GM23338 (cell line): ENCODE data around the gene USP21. TPM values are rescaled to one million over a fixed set of nuclear protein-coding genes. Genes with fewer than 3 reads are reported as not detected.

Source experiments
- ATAC-seq: fragments of 200-7000 bp; cut with Tn5 transposase; 3 replicates; pipeline ENCODE4 v1.9.1; 2020
- DNase-seq: peaks from one replicate; pipeline ENCODE4 v3.0.0-alpha.2; 2015; ENCODE audit warnings: low spot score
- H2AFZ ChIP-seq: fragments of 200-600 bp; sonication (generic); 2 replicates; pipeline ENCODE4 v1.8.0; 2016; ENCODE audit warnings: antibody characterized with exemption, mild to moderate bottlenecking, moderate library complexity
- H3F3A ChIP-seq: fragments of 200-600 bp; sonication (generic); replicated peaks from 2 replicates; pipeline ENCODE4 v1.8.0; 2017; ENCODE audit warnings: antibody characterized with exemption, mixed run types, low read depth
- H3K27ac ChIP-seq: fragments of 200-600 bp; sonication (generic); 2 replicates; pipeline ENCODE4 v1.6.1; 2016; ENCODE audit warnings: low read depth
- H3K27me3 ChIP-seq: fragments of 200-600 bp; sonication (generic); 2 replicates; pipeline ENCODE4 v1.8.0; 2016; ENCODE audit warnings: mild to moderate bottlenecking, mixed run types, moderate library complexity; ENCODE audit not compliant: insufficient read depth
- H3K36me3 ChIP-seq: fragments of 200-600 bp; sonication (generic); 2 replicates; pipeline ENCODE4 v1.8.0; 2016; ENCODE audit warnings: mild to moderate bottlenecking; ENCODE audit not compliant: insufficient read depth
- H3K4me1 ChIP-seq: fragments of 200-600 bp; sonication (generic); 2 replicates; pipeline ENCODE4 v1.8.0; 2016; ENCODE audit warnings: mild to moderate bottlenecking, moderate library complexity; ENCODE audit not compliant: insufficient read depth
- H3K4me2 ChIP-seq: fragments of 200-600 bp; sonication (generic); 2 replicates; pipeline ENCODE4 v1.7.1; 2017; ENCODE audit warnings: mixed run types
- H3K4me3 ChIP-seq: fragments of 200-600 bp; sonication (generic); 2 replicates; pipeline ENCODE4 v1.6.1; 2016; ENCODE audit warnings: mixed run types
- H3K79me2 ChIP-seq: fragments of 200-600 bp; sonication (generic); replicated peaks from 2 replicates; pipeline ENCODE4 v1.8.0; 2017; ENCODE audit warnings: mild to moderate bottlenecking; ENCODE audit not compliant: insufficient read depth
- H3K9me2 ChIP-seq: fragments of 200-600 bp; sonication (generic); 2 replicates; pipeline ENCODE4 v1.8.0; 2017; ENCODE audit not compliant: insufficient read depth
- H4K20me1 ChIP-seq: fragments of 200-600 bp; sonication (generic); replicated peaks from 2 replicates; pipeline ENCODE4 v1.8.0; 2017; ENCODE audit warnings: mild to moderate bottlenecking; ENCODE audit not compliant: insufficient read depth
- H3K27ac Mint-ChIP-seq: 2 replicates; pipeline ENCODE4 v1.8.0; 2020; ENCODE audit warnings: inconsistent platforms, mild to moderate bottlenecking, moderate library complexity, mixed read lengths
- H3K27me3 Mint-ChIP-seq: 3 replicates; pipeline ENCODE4 v1.8.0; 2022; ENCODE audit warnings: low read depth, mild to moderate bottlenecking, moderate library complexity, mixed read lengths, inconsistent platforms; ENCODE audit not compliant: insufficient read depth, poor library complexity
- H3K36me3 Mint-ChIP-seq: 3 replicates; pipeline ENCODE4 v1.8.0; 2021; ENCODE audit warnings: low read depth, mild to moderate bottlenecking, inconsistent platforms, moderate library complexity, mixed read lengths
- H3K4me1 Mint-ChIP-seq: 3 replicates; pipeline ENCODE4 v1.8.0; 2020; ENCODE audit warnings: mild to moderate bottlenecking, inconsistent platforms, mixed read lengths
- H3K4me3 Mint-ChIP-seq: 3 replicates; pipeline ENCODE4 v1.8.0; 2021; ENCODE audit warnings: moderate library complexity, mild to moderate bottlenecking, inconsistent platforms, mixed read lengths
- H3K9me3 Mint-ChIP-seq: 3 replicates; pipeline ENCODE4 v1.8.0; 2020; ENCODE audit warnings: moderate library complexity, mild to moderate bottlenecking, inconsistent platforms, mixed read lengths
- CREB1 ChIP-seq: fragments of 250-450 bp; sonication (Bioruptor Pico); IDR thresholded peaks from 2 replicates; pipeline ENCODE4 v1.5.0; 2020; ENCODE audit warnings: low read depth, mild to moderate bottlenecking, moderate library complexity
- ETS1 ChIP-seq: IDR thresholded peaks from 2 replicates; pipeline ENCODE4 v1.6.1; 2016; ENCODE audit warnings: antibody characterized with exemption
- EZH2 ChIP-seq: fragments of 200-600 bp; sonication (generic); IDR thresholded peaks from one replicate; pipeline ENCODE4 v1.8.0; 2017; ENCODE audit warnings: antibody characterized with exemption, mild to moderate bottlenecking, low read depth; ENCODE audit not compliant: unreplicated experiment
- EZH2phosphoT487 ChIP-seq: fragments of 200-600 bp; sonication (generic); IDR thresholded peaks from one replicate; pipeline ENCODE4 v1.8.1; 2018; ENCODE audit warnings: antibody characterized with exemption; ENCODE audit not compliant: unreplicated experiment
- JUNB ChIP-seq: IDR thresholded peaks from one replicate; pipeline ENCODE4 v1.6.1; 2016; ENCODE audit warnings: antibody characterized with exemption; ENCODE audit not compliant: unreplicated experiment
- NANOG ChIP-seq: IDR thresholded peaks from 2 replicates; pipeline ENCODE4 v1.6.1; 2016; ENCODE audit warnings: antibody characterized with exemption, borderline replicate concordance
- STAT1 ChIP-seq: IDR thresholded peaks from one replicate; pipeline ENCODE4 v1.6.1; 2016; ENCODE audit warnings: antibody characterized with exemption; ENCODE audit not compliant: unreplicated experiment
- polyA plus RNA-seq: library from polyadenylated mRNA; unstranded; fragments of >200 nt; fragmentation: Nextera tagmentation; extraction: Ambion mirVana; gene quantifications from 2 replicates; pipeline ENCODE4 v1.2.1, GENCODE V29; 2016
- total RNA-seq: library from RNA; depleted of rRNA; stranded (reverse); fragments of >200 nt; shearing (Covaris generic); gene quantifications from 2 replicates; pipeline ENCODE4 v1.2.3, GENCODE V29; 2014
- TF ChIP-seq, protein P1 (sequence below): fragments of 250-450 bp; sonication (Bioruptor Pico); IDR thresholded peaks from 2 replicates; pipeline ENCODE4 v1.5.0; 2020; ENCODE audit warnings: mild to moderate bottlenecking, moderate library complexity

Gene USP21
- total and polyA plus RNA-seq, 2 experiments from 2014 or later: 17.9 to 25.6 TPM

- Histone ChIP-seq H3K4me2 (peak overlapping the region; percentile 75), H4K20me1 (no peaks in the 10 kb centered on the region; the same call in 1 of the 2 replicates), H3K27me3 (no peaks in the 10 kb centered on the region), H3K36me3 (peaks cover 11% of the 10 kb centered on the region), H3K79me2 (peaks cover 32% of the 10 kb centered on the region), H3K9me2 (no peaks in the 10 kb centered on the region), H3K4me1 (peaks cover 55% of the 10 kb centered on the region), H3K27ac (peak overlapping the region; percentile 99), H3K4me3 (peak overlapping the region; percentile 66), H3F3A (peaks cover 32% of the 10 kb centered on the region; the same call in 1 of the 2 replicates), H2AFZ (peak overlapping the region; percentile 57)
- Mint-ChIP-seq H3K27ac (peak overlapping the region; percentile 98), H3K9me3 (no peaks in the 10 kb centered on the region; the same call in 2 of the 3 replicates), H3K36me3 (peaks cover 27% of the 10 kb centered on the region), H3K4me3 (peak overlapping the region; percentile 89), H3K27me3 (peaks cover 17% of the 10 kb centered on the region), H3K4me1 (peaks cover 58% of the 10 kb centered on the region)
- no peak for TF ChIP-seq STAT1
- TF ChIP-seq JUNB: no peak
- no peak for TF ChIP-seq ETS1
- TF ChIP-seq, protein P1, sequence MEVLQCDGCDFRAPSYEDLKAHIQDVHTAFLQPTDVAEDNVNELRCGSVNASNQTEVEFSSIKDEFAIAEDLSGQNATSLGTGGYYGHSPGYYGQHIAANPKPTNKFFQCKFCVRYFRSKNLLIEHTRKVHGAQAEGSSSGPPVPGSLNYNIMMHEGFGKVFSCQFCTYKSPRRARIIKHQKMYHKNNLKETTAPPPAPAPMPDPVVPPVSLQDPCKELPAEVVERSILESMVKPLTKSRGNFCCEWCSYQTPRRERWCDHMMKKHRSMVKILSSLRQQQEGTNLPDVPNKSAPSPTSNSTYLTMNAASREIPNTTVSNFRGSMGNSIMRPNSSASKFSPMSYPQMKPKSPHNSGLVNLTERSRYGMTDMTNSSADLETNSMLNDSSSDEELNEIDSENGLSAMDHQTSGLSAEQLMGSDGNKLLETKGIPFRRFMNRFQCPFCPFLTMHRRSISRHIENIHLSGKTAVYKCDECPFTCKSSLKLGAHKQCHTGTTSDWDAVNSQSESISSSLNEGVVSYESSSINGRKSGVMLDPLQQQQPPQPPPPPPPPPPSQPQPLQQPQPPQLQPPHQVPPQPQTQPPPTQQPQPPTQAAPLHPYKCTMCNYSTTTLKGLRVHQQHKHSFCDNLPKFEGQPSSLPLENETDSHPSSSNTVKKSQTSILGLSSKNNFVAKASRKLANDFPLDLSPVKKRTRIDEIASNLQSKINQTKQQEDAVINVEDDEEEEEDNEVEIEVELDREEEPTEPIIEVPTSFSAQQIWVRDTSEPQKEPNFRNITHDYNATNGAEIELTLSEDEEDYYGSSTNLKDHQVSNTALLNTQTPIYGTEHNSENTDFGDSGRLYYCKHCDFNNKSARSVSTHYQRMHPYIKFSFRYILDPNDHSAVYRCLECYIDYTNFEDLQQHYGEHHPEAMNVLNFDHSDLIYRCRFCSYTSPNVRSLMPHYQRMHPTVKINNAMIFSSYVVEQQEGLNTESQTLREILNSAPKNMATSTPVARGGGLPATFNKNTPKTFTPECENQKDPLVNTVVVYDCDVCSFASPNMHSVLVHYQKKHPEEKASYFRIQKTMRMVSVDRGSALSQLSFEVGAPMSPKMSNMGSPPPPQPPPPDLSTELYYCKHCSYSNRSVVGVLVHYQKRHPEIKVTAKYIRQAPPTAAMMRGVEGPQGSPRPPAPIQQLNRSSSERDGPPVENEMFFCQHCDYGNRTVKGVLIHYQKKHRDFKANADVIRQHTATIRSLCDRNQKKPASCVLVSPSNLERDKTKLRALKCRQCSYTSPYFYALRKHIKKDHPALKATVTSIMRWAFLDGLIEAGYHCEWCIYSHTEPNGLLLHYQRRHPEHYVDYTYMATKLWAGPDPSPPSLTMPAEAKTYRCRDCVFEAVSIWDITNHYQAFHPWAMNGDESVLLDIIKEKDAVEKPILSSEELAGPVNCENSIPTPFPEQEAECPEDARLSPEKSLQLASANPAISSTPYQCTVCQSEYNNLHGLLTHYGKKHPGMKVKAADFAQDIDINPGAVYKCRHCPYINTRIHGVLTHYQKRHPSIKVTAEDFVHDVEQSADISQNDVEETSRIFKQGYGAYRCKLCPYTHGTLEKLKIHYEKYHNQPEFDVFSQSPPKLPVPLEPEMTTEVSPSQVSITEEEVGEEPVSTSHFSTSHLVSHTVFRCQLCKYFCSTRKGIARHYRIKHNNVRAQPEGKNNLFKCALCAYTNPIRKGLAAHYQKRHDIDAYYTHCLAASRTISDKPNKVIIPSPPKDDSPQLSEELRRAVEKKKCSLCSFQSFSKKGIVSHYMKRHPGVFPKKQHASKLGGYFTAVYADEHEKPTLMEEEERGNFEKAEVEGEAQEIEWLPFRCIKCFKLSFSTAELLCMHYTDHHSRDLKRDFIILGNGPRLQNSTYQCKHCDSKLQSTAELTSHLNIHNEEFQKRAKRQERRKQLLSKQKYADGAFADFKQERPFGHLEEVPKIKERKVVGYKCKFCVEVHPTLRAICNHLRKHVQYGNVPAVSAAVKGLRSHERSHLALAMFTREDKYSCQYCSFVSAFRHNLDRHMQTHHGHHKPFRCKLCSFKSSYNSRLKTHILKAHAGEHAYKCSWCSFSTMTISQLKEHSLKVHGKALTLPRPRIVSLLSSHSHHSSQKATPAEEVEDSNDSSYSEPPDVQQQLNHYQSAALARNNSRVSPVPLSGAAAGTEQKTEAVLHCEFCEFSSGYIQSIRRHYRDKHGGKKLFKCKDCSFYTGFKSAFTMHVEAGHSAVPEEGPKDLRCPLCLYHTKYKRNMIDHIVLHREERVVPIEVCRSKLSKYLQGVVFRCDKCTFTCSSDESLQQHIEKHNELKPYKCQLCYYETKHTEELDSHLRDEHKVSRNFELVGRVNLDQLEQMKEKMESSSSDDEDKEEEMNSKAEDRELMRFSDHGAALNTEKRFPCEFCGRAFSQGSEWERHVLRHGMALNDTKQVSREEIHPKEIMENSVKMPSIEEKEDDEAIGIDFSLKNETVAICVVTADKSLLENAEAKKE (CRISPR knock-in tag): no peak
- TF ChIP-seq CREB1: no peak
- TF ChIP-seq EZH2phosphoT487: no peak
- TF ChIP-seq EZH2: no peak
- no peak for TF ChIP-seq NANOG
- DNase-seq (peak; percentile 42), ATAC-seq (no peak; the same call in 2 of the 3 replicates)
Measured at GRCh38 chr1:161200992-161201835, 41.9 kb downstream of the USP21 start.
